ES-I3 (cell line): ENCODE measurements around the gene CYP4F12.

Experiments used
- H3K36me3 ChIP-seq: 2 replicates; pipeline ENCODE4 v1.6.1; 2013; ENCODE audit warnings: mild to moderate bottlenecking, low read length, control low read depth, moderate library complexity; ENCODE audit not compliant: insufficient read depth
- H3K4me1 ChIP-seq: 2 replicates; pipeline ENCODE4 v1.6.1; 2013; ENCODE audit warnings: mild to moderate bottlenecking, control low read depth, low read length; ENCODE audit not compliant: insufficient read depth
- H3K9ac ChIP-seq: 2 replicates; pipeline ENCODE4 v1.6.1; 2013; ENCODE audit warnings: low read depth, mild to moderate bottlenecking, low read length, moderate library complexity
- H3K9me3 ChIP-seq: 2 replicates; pipeline ENCODE4 v1.6.1; 2013; ENCODE audit warnings: mild to moderate bottlenecking, low read length, moderate library complexity; ENCODE audit not compliant: control insufficient read depth, insufficient read depth

Gene CYP4F12, protein sequence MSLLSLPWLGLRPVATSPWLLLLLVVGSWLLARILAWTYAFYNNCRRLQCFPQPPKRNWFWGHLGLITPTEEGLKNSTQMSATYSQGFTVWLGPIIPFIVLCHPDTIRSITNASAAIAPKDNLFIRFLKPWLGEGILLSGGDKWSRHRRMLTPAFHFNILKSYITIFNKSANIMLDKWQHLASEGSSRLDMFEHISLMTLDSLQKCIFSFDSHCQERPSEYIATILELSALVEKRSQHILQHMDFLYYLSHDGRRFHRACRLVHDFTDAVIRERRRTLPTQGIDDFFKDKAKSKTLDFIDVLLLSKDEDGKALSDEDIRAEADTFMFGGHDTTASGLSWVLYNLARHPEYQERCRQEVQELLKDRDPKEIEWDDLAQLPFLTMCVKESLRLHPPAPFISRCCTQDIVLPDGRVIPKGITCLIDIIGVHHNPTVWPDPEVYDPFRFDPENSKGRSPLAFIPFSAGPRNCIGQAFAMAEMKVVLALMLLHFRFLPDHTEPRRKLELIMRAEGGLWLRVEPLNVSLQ

GRCh38 chr19:15672580-15673175, at the start of gene CYP4F12:
Gene CYP4F12 (plus strand): TSS chr19:15673087. CDS start chr19:15673530, 443 bp downstream.
- Histone ChIP-seq H3K9me3 (no peaks in the 10 kb centered on the region), H3K36me3 (no peaks in the 10 kb centered on the region), H3K4me1 (no peaks in the 10 kb centered on the region), H3K9ac (no peak within 1 kb of the TSS)

DNA sequence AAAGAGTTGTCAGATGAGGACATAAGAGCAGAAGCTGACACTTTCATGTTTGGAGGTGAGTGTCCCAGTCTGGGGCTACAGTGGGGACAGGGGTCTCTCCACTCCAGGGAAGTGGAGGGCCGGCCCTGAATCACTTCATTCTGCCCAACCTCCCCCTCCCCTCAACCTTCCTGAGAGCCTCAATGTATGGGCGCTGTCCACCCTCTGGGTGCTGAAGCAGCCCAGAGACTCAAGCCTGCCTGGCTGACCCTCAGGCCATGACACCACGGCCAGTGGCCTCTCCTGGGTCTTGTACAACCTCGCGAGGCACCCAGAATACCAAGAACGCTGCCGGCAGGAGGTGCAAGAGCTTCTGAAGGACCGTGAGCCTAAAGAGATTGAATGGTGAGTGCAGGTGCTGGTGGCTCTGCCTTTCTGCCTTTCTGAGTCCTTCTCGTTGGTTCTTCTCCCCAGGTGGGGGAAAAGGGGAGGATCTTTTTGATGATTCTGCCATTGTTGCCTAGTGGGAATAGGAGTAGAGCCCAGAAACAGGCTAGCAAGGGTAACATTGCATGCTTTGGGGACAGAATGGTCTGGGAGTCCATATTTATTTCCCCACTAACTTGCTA, 49.1 kb upstream of the CYP4F12 start:
- H3K36me3 ChIP-seq: no peaks in the 10 kb centered on the region
- no peaks in the 10 kb centered on the region for H3K9me3 ChIP-seq

DNA sequence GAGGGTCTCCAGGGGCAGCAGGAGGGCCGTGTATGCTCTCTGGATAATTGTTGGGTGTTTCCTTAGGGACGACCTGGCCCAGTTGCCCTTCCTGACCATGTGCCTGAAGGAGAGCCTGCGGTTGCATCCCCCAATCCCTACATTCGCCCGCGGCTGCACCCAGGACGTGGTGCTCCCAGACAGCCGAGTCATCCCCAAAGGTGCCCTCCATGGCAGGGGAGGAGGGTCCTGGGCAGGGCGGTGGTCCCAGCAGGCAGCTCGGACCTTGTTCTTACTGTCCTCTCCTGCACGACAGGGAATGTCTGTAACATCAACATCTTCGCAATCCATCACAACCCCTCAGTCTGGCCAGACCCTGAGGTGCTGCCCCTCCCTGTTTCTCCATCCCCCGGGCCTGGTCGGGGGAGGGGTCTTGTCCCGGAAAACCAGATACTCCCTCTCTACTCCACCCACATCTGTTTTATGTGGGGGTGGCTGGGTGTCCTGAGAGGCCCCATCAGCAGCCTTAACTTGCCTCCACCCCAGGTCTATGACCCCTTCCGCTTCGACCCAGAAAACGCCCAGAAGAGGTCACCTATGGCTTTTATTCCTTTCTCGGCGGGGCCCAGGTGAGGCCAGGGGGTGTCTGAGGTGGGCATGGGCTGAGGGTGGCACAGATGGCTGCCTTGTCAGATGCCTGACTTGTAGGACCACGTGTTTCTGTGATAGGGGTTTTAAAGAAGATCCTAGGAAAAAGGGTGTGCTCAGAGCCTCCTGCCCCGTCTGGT, 44.5 kb upstream of the CYP4F12 start:
- H3K9me3 ChIP-seq: no peaks in the 10 kb centered on the region
- H3K9ac ChIP-seq: no peak overlapping the region
- no peaks in the 10 kb centered on the region for H3K36me3 ChIP-seq
- H3K4me1 ChIP-seq: no peaks in the 10 kb centered on the region

More for the DNA sequence above, 49.1 kb upstream of the CYP4F12 start:
- no peaks in the 10 kb centered on the region for H3K4me1 ChIP-seq
- H3K9ac ChIP-seq: no peak overlapping the region

- Histone ChIP-seq H3K36me3 (no peaks in the 10 kb centered on the region), H3K4me1 (no peaks in the 10 kb centered on the region), H3K9ac (peak overlapping the region; percentile 26; the same call in 1 of the 2 replicates), H3K9me3 (no peaks in the 10 kb centered on the region)
These were observed 43.6 kb upstream of the CYP4F12 start for GRCh38 chr19:15629003-15629880.

GRCh38 chr19:15631817-15632216, 41.1 kb upstream of the CYP4F12 start:
- Histone ChIP-seq H3K9me3 (no peaks in the 10 kb centered on the region), H3K9ac (no peak overlapping the region), H3K36me3 (no peaks in the 10 kb centered on the region), H3K4me1 (no peaks in the 10 kb centered on the region)

- Histone ChIP-seq H3K9ac (no peak overlapping the region), H3K9me3 (no peaks in the 10 kb centered on the region), H3K4me1 (no peaks in the 10 kb centered on the region), H3K36me3 (no peaks in the 10 kb centered on the region)
These were observed 39.6 kb upstream of the CYP4F12 start for GRCh38 chr19:15633082-15633835.

GRCh38 chr19:15634105-15634504, 38.8 kb upstream of the CYP4F12 start:
- Histone ChIP-seq H3K9ac (no peak overlapping the region), H3K36me3 (no peaks in the 10 kb centered on the region), H3K9me3 (no peaks in the 10 kb centered on the region), H3K4me1 (no peaks in the 10 kb centered on the region)

DNA sequence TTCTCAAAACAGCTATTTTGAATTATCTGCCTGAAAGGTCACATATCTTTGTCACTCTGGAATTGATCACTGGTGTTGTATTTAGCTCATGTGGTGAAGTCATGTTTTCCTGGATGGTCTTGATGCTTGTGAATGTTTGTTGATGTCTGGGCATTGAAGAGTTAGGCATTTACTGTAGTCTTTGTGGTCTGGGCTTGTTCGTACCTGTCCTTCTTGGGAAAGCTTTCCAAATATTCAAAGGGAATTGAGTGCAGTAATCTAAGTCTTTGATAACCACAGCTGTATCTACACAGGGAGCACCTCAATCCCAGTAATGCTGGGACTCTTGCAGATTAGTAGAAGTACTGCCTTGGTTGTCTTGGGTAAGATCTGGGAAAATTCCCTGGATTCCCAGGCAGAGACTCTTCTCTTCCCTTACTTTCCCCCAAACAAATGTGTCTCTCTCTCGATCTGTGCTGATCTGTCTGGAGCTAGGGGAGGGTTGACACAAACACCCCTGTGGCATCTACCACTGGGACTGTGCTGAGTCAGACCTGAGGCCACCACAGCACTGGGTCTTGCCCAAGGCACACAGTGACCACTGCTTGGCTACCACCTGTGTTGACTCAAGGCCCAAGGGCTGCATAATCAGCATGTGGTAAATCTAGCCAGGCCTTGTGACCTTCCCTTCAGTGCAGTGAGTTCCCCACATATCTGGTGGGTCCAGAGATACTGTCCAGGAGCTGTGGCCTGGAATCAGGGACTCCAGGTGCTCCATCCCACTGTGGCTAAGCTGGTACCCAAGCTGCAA, 37.7 kb upstream of the CYP4F12 start:
- no peaks in the 10 kb centered on the region for H3K36me3 ChIP-seq
- no peak overlapping the region for H3K9ac ChIP-seq
- H3K4me1 ChIP-seq: no peaks in the 10 kb centered on the region
- no peaks in the 10 kb centered on the region for H3K9me3 ChIP-seq

GRCh38 chr19:15636026-15636425, 36.9 kb upstream of the CYP4F12 start:
- no peaks in the 10 kb centered on the region for H3K36me3 ChIP-seq
- no peak overlapping the region for H3K9ac ChIP-seq
- no peaks in the 10 kb centered on the region for H3K4me1 ChIP-seq
- H3K9me3 ChIP-seq: no peaks in the 10 kb centered on the region

DNA sequence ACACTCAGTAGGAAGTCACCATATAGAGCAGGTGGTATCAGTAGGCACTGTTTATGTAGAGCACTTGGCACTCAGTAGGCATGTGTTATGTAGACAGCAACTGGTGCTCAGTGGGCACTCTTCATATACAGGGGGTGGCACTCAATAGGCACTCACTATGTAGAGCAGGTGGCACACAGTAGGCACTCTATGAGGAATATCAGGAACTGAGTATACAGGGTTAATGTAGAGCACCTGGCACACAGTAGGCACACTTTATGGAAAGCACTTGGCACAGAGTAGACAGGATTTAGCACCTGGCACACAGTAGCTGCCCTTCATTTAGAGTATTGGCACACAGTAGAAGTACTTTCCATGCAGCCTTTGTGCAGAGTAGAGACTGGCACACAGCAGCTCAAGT, 33.3 kb upstream of the CYP4F12 start:
- Histone ChIP-seq H3K9me3 (no peaks in the 10 kb centered on the region), H3K9ac (no peak overlapping the region), H3K4me1 (no peaks in the 10 kb centered on the region), H3K36me3 (no peaks in the 10 kb centered on the region)

DNA sequence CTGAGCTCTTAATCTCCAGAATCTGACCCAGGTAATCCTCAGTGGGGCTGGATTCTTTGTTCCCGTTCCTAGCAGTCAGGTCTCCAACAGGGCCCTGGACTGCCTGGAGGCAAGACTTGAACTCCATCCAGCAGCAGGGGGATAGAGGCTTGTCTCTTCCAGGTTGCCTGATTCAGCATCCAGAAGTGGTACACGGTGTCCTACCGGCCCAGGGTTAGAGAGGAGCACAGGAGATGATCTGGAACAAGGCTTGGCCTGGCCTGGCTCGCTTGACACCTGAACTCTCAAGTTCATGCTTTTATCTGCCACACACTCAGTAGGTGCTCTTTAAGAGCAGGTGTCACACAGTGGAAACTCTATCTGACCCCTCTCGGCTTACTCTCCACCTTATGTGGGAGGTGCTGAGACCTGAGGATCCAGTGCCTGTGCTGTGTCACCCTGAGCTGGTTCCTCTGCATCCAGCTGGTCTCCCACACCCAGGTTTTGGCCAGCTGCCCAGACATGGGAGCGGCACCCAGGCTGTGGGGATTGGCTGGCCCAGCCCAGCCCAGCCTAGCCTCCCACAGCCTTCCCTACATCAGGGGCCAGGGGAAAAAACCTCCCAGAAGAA, 32.5 kb upstream of the CYP4F12 start, which contains the start of gene CYP4F3:
Gene CYP4F3, plus strand, starts transcription at position 604 of the 610 bp plus-strand sequence. CDS start 519 bp downstream, outside the sequence.
- no peaks in the 10 kb centered on the region for H3K4me1 ChIP-seq
- H3K36me3 ChIP-seq: no peaks in the 10 kb centered on the region
- no peak within 1 kb of the TSS for H3K9ac ChIP-seq
- no peaks in the 10 kb centered on the region for H3K9me3 ChIP-seq
